GM18519 (cell line): ENCODE results near the gene DECR2.
"Not testable (repeated sequence)": the region's sequence is repeated elsewhere in the genome, so short reads cannot be mapped to it uniquely, and the experiment has no call there.

Source experiments
- ATAC-seq: cut with Tn5 transposase; IDR thresholded peaks from one replicate; pipeline ENCODE4 v1.9.1; 2021; ENCODE audit warnings: mild to moderate bottlenecking, moderate library complexity; ENCODE audit not compliant: unreplicated experiment, low FRiP score

Gene DECR2

DNA sequence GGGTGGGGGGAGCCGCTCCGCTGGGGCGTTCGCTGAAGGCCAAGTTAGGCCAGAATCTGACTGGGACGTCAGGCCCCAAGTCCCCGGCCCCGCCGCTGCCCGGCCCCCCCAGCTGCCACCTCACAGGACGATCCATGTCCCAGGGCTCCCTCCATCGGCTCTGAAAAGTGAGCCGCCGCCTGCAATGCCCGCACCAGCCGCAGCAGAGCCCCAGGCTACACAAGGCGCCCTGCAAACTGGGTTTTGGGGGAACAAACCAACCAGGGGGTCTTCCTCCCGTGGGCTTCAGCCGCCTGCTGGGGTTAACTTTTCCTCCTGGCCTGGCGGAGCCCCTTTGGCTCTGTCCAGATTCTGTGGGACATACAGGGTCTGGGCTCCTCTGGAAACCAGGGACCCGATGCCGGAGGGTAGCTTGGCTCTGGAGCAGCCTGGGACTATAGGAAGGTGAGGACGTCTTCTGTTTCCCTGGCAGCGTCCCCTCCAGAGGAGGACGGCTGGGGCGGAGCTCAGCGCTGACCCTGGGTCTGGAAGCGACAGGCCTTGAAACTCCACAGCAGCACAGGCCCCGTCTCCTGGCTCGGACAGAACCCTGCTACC is 3.9 kb upstream of the DECR2 start:
- ATAC-seq, result no peak

DNA sequence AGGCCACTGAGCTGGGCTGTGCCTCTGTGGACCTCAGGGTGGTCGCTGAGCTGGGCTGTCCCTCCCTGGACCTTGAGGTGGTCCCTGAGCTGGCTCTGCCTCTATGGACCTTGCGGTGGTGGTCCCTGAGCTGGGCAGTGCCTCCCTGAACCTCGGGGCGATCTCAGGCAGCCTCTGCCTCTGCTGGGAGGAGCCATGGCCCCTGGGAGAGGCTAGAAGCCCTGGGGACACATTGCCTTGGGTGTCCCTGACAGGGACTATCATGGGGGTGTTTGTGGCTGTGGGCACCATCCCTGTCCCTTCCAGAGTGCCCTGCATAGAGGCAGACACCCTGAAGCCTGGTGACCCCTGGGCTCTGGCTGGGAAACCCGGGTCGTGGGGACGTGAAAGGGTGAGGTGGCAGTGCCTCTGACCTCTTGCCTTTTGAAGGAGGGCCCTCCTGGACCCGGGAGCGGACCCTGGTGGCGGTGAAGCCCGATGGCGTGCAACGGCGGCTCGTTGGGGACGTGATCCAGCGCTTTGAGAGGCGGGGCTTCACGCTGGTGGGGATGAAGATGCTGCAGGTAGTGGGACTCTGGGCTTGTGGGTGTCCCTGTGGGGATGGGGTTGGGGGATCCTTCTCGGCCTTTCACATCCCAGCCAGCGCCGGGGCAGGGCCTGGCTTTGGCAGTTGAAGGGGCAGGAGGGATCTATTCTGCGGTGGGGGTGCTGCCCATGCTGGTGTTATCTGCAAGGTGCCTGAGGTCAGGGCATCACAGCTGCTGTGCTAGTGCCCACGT is 2.9 kb upstream of the DECR2 start:
- no peak for ATAC-seq

- no peak for ATAC-seq
These were observed 2.2 kb upstream of the DECR2 start for GRCh38 chr16:399340-400019.

DNA sequence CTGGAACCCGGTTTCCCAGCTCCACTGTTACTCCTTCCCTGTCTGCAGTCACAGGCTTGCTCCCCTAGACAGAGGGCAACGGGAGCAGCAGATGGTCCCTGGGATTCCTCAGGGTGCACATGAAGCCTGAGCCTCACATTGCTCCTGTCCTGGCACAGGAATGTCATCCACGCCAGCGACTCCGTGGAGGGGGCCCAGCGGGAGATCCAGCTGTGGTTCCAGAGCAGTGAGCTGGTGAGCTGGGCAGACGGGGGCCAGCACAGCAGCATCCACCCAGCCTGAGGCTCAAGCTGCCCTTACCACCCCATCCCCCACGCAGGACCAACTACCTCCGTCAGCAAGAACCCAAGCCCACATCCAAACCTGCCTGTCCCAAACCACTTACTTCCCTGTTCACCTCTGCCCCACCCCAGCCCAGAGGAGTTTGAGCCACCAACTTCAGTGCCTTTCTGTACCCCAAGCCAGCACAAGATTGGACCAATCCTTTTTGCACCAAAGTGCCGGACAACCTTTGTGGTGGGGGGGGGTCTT is 1.6 kb upstream of the DECR2 start:
- ATAC-seq, result no peak

DNA sequence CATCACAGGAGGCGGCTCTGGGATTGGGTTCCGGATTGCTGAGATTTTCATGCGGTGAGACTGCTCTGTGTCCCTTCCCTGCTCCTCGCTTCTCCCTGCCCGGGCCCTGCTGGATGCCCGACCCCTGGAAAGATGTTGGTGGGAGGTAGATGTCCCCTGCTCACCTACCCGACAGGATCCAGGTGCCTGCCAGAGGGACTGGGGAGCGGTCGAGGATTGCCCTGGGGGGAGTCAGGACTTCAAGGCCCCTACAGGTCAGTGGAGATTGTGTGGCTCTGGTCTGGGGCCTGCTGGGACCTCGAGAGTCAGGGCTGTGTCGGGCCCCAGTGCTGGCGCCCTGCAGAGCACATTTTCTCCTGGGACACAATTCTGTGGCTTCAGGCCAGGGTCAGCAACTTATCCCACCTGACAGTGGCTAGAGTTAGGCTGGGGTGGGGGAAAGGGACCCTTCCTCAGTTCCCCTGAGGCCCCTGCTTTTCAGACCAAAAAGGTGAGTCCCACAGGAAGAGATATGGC is 3.3 kb downstream of the DECR2 start:
- ATAC-seq, result no peak

- no peak for ATAC-seq
These were observed 4.1 kb downstream of the DECR2 start for GRCh38 chr16:405548-406506.

DNA sequence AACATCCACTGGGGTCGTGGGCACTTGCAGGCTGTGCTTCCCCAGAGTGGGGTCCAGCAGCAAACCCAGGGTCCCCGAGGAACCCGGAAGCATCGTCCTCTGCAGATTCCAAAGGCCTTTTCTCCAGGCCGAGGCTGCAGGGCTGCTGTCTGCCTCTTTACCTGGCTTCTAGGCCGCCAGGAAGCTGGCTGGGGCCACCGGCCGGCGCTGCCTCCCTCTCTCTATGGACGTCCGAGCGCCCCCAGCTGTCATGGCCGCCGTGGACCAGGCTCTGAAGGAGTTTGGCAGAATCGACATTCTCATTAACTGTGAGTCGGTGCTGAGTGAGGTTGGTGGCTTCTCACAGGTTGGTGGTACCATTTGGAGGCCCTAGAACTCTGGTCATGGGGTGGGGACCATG is 5.6 kb downstream of the DECR2 start:
- no peak for ATAC-seq

GRCh38 chr16:410516-411178 is 9.0 kb downstream of the DECR2 start:
- no peak for ATAC-seq

DNA sequence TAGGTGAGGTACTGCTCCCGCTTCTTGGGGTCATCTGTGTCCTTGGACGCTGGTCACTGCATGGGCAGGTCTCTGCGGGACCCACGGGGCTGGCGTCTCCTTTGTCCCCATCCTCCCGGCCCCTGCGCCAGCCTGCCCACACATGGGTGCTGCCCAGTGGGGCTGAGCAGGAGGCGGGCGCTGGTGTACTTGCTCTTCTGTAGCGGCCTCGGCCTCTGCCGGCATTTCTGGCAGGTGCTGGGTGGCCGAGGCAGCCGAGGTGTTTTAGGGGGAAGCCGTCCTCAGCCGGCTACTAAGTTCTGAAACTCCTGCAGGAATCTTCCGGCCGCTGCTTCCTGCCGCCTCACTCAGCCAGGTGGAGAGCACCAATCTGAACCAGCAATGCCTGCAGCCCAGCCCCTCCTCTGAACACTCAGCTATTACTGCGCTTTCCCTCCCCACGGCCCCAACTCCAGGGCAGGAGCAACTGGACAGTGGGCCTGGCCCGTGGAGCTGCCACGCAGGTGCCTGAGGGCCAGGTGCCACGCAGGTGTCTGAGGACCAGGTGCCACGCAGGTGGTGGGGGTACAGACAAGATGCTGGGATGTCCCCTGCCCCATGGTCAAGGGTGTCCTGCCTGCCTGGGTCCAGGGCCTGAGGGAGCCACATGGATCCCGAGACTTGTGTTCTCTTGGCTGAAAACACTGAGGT is 10.0 kb downstream of the DECR2 start:
- ATAC-seq, result no peak

DNA sequence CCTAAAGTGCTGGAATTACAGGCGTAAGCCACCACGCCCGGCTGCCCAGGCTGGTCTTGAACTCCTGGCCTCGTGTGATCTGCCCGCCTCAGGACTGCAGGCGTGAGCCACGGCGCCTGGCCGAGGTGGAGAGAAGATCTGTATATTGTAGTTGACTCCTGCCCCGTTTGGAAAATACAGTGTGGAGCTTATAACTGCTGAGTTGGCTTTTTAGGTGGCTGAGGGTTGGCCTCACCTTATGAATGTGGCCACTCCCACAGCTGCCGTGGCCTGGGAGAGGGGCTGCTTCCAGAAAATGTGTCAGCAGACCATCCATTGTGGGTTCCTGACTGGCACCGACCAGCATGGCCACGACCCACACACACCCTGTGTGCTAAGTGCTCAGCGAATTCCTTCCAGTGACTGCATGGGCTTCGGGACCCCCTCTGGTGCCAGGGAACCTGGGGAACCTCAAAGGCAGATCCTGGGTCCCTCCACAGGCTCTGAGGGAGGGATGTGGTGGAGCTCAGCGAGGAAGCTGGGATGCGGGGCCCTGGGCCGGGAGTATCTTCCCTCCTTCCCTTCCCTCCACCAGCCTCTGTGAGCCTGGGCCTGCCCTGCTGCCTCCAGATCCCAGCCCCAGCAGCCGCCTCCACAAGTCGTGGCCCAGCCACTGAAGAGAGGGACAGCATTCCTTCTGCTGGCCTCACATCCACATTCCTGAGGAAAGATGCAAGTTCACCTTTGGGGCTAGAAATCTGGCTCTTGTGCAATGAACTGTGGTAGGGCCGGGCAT is 12.9 kb downstream of the DECR2 start:
- ATAC-seq, result no peak

DNA sequence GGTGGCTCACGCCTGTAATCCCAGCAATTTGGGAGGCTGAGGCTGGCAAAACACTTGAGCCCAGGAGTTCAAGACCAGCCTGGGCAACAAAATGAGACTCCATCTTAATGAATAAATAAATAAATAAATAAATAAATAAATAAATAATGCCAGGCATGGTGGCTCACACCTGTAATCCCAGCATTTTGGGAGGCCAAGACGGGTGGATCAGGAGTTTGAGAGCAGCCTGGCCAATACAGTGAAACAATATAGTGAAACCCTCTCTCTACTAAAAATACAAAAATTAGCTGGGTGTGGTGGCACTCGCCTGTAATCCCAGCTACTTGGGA is 13.4 kb downstream of the DECR2 start:
- not testable (repeated sequence) for ATAC-seq

GRCh38 chr16:422179-422578 is 20.5 kb downstream of the DECR2 start:
- not testable (repeated sequence) for ATAC-seq

- ATAC-seq, result no peak
These were observed 22.4 kb downstream of the DECR2 start for GRCh38 chr16:424033-424622.

- no peak for ATAC-seq
These were observed 23.0 kb downstream of the DECR2 start for GRCh38 chr16:424623-425081.

- ATAC-seq, result peak; percentile 44
These were observed 23.5 kb downstream of the DECR2 start, which contains the start of gene RAB11FIP3 for GRCh38 chr16:425082-425718. RAB11FIP3 (plus strand) TSS chr16:425649; CDS start chr16:426007, 358 bp downstream.

GRCh38 chr16:425740-426114 is 24.0 kb downstream of the DECR2 start:
- ATAC-seq, result peak; percentile 18

- no peak for ATAC-seq
These were observed 24.6 kb downstream of the DECR2 start for GRCh38 chr16:426115-426905.
